Heart left ventricle (tissue), 16 donors: ENCODE measurements around the gene HMCN2. TPM values are rescaled to one million over a fixed set of nuclear protein-coding genes. Genes with fewer than 3 reads are reported as not detected.

ENCODE experiments used
- ATAC-seq, 4 donors: fragments of 200-7000 bp; cut with Tn5 transposase; one replicate each; pipeline ENCODE4 v1.9.1; 2020 to 2022; ENCODE audit warnings: moderate library complexity in 4 of 4, mild to moderate bottlenecking in 3 of 4, moderate number of reproducible peaks in 1 of 4
- DNase-seq, 5 donors: peaks; one replicate each; pipeline ENCODE4 v3.0.0-alpha.2; 2020
- H3K27ac ChIP-seq, 12 donors: fragments of 200-600 bp; sonication (generic) in 4 of 12; one replicate each; pipeline versions ENCODE4 v1.5.0 to v1.8.0; 2016 to 2022; ENCODE audit warnings: mild to moderate bottlenecking in 2 of 12
- H3K27me3 ChIP-seq, 9 donors: fragments of 200-600 bp; sonication (generic) in 2 of 9; one replicate each; pipeline versions ENCODE4 v1.5.1 to v1.8.0; 2016 to 2022; ENCODE audit warnings: mild to moderate bottlenecking in 3 of 9
- H3K36me3 ChIP-seq, 9 donors: fragments of 200-600 bp; sonication (generic) in 2 of 9; one replicate each; pipeline versions ENCODE4 v1.5.0 to v1.8.0; 2018 to 2022; ENCODE audit warnings: mild to moderate bottlenecking in 2 of 9
- H3K4me1 ChIP-seq, 12 donors: fragments of 200-600 bp; sonication (generic) in 4 of 12; one replicate each; pipeline versions ENCODE4 v1.5.0 to v1.8.0; 2016 to 2022; ENCODE audit warnings: mild to moderate bottlenecking in 3 of 12
- H3K4me3 ChIP-seq, 12 donors: fragments of 200-600 bp; sonication (generic) in 4 of 12; one replicate each; pipeline versions ENCODE4 v1.5.0 to v1.8.0; 2017 to 2022; ENCODE audit warnings: mild to moderate bottlenecking in 9 of 12, moderate library complexity in 4 of 12
- H3K9me3 ChIP-seq, 12 donors: fragments of 200-600 bp; sonication (generic) in 4 of 12; one replicate each; pipeline versions ENCODE4 v1.5.0 to v1.8.0; 2016 to 2022; ENCODE audit warnings: mild to moderate bottlenecking in 1 of 12
- CTCF ChIP-seq, 12 donors: fragments of 200-600 bp; sonication (generic) in 4 of 12; IDR thresholded peaks; one replicate each; pipeline versions ENCODE4 v1.5.0 to v1.8.0; 2018 to 2022; ENCODE audit warnings: antibody characterized with exemption in 12 of 12, mild to moderate bottlenecking in 5 of 12
- POLR2A ChIP-seq, 2 donors: fragments of 450-650 bp; IDR thresholded peaks; one replicate each; pipeline ENCODE4 v1.6.1; 2017; ENCODE audit warnings: antibody characterized with exemption in 2 of 2, mild to moderate bottlenecking in 2 of 2, moderate library complexity in 2 of 2
- WGBS, 4 donors: extraction: QIAGEN DNeasy Blood & Tissue Kit in 2 of 4; methylation state at CpG; one replicate each; pipeline versions ENCODE4 v1.1.5 to v1.1.7; 2013 to 2018; 5-methylcytosine and 5-hydroxymethylcytosine counted together
- intact Hi-C, 10 donors: fragments of 100-400 bp; cut with DNase I; formaldehyde crosslinking; loops; one replicate each; pipeline versions ENCODE4 v1.11.1 to v1.14.2; 2022
- polyA plus RNA-seq, 2 donors: library from polyadenylated mRNA; stranded (reverse); fragments of 200-250 nt; gene quantifications; one replicate each; pipeline ENCODE4 v1.2.3, GENCODE V29; 2013
- total RNA-seq, 9 donors: library from RNA; depleted of rRNA in 2 of 9; stranded (reverse); fragments of >200 nt in 2 of 9; fragmentation: NEBNext Ultra II Directional in 3 of 9; extraction: Animal tissue kit (Norgen Biotek cat#: 25700) in 3 of 9; gene quantifications; one replicate each; pipeline versions ENCODE4 v1.1.0 to v1.2.4, GENCODE V29; 2016 to 2023
- donor health status: ischemic (EF 13 %, LVEDD 7.1; RV severe dilation, severe dysfunction).
- donor health status: healthy with polysubstance abuse.
- donor health status: DM: no; HTN: yes; CAD: no.
- donor health status: DM: no; HTN: no; CAD: no.
- donor health status: ischemic (EF 25% LVEDD 6.9; RV normal size, moderate dysfunction).
- donor health status: ischemic (EF 25% LVEDD 5.7; RV mildly dilated, moderate dysfunction).
- donor health status: healthy.
- donor health status: DM: yes; HTN: yes; CAD: no.
- donor health status: ischemic (EF 35%, LVEDD 5.7; RV mildly dilated, moderate dysfunction).
- donor health status: nonischemic (EF 11% LVEDD 7.7; RV severe dilation, severe dysfunction).
- donor health status: DM: yes; HTN: yes; CAD: no.
- donor health status: PGD.
- donor health status: ischemic (EF 29% LVEDD 5.4; RV normal size, mild dysfunction).
- donor health status: nonischemic (EF 23%, LVEDD 6.1; RV moderate dilation, normal function).

Gene HMCN2
- total and polyA plus RNA-seq, 11 donors = 2.3 to 10.4 (median 4.3) TPM

DNA sequence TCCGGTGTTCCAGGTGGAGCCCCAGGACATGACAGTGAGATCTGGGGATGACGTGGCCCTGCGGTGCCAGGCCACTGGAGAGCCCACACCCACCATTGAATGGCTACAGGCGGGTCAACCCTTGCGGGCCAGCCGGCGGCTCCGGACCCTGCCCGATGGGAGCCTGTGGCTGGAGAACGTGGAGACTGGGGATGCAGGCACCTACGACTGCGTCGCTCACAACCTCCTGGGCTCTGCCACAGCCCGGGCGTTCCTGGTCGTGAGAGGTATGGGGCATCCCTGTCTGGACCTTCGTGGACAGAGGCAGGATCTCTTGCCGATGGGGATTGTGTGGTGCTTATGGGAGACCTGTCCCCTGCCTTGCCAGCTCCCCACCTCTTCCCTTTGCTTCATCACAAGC, 153.2 kb downstream of the HMCN2 start:
- WGBS, 4 donors = 91 to 95% (median 94%) methylated on average over 18 of the region's 18 CpGs
- DNase-seq = peak in 1 of 5 donors; percentile 54
- TF ChIP-seq CTCF (IDR thresholded peaks at IDR 0.05) = no peak
- no peak for TF ChIP-seq POLR2A (IDR thresholded peaks at IDR 0.05)
- H3K4me1 ChIP-seq = peaks cover 0 to 11% (median 0%) of the 10 kb centered on the region in 12 donors
- H3K4me3 ChIP-seq = no peak overlapping the region
- no peak overlapping the region for H3K27ac ChIP-seq
- H3K27me3 ChIP-seq = no peaks in the 10 kb centered on the region
- peaks cover 0 to 3% (median 0%) of the 10 kb centered on the region in 9 donors for H3K36me3 ChIP-seq
- no peak for ATAC-seq
- intact Hi-C loops = no loop called here
- no peaks in the 10 kb centered on the region for H3K9me3 ChIP-seq

- ATAC-seq (no peak), DNase-seq (no peak)
- Histone ChIP-seq H3K36me3 (peaks cover 0 to 1% (median 0%) of the 10 kb centered on the region in 9 donors), H3K27me3 (no peaks in the 10 kb centered on the region), H3K27ac (no peak overlapping the region), H3K4me3 (no peak overlapping the region), H3K4me1 (peaks cover 0 to 11% (median 0%) of the 10 kb centered on the region in 12 donors), H3K9me3 (no peaks in the 10 kb centered on the region)
- TF ChIP-seq CTCF (IDR thresholded peaks at IDR 0.05) = no peak
- TF ChIP-seq POLR2A (IDR thresholded peaks at IDR 0.05) = no peak
- intact Hi-C loops = no loop called here
- 88 to 95% (median 92%) methylated on average over 8 of the region's 8 CpGs for WGBS, 4 donors
Measured at GRCh38 chr9:130419521-130420035, 154.0 kb downstream of the HMCN2 start.

- Histone ChIP-seq H3K27me3 (no peaks in the 10 kb centered on the region), H3K4me1 (peaks cover 0 to 18% (median 3%) of the 10 kb centered on the region in 12 donors), H3K27ac (no peak overlapping the region), H3K9me3 (no peaks in the 10 kb centered on the region), H3K36me3 (no peaks in the 10 kb centered on the region), H3K4me3 (no peak overlapping the region)
- TF ChIP-seq POLR2A (IDR thresholded peaks at IDR 0.05) = no peak
- TF ChIP-seq CTCF (IDR thresholded peaks at IDR 0.05) = no peak
- DNase-seq (no peak), ATAC-seq (no peak)
- WGBS, 4 donors = 70 to 79% (median 75%) methylated on average over 17 of the region's 17 CpGs
- intact Hi-C loops = no loop called here
Measured at GRCh38 chr9:130421154-130421801, 155.7 kb downstream of the HMCN2 start.

- TF ChIP-seq POLR2A (IDR thresholded peaks at IDR 0.05) (no peak), CTCF (IDR thresholded peaks at IDR 0.05) (no peak)
- H3K9me3 ChIP-seq = no peaks in the 10 kb centered on the region
- H3K27me3 ChIP-seq = no peaks in the 10 kb centered on the region
- WGBS, 4 donors = 58 to 73% (median 66%) methylated on average over 4 to 13 of the region's 13 CpGs
- DNase-seq (no peak), ATAC-seq (no peak)
- H3K4me3 ChIP-seq = no peak overlapping the region
- intact Hi-C loops = no loop called here
- H3K4me1 ChIP-seq = peaks cover 0 to 24% (median 8%) of the 10 kb centered on the region in 12 donors
- H3K36me3 ChIP-seq = no peaks in the 10 kb centered on the region
- no peak overlapping the region for H3K27ac ChIP-seq
Measured at GRCh38 chr9:130421802-130422276, 156.3 kb downstream of the HMCN2 start.
